H9 (cell line): Measurements from ENCODE around the gene GBGT1. TPM values are rescaled to one million over a fixed set of nuclear protein-coding genes. Genes with fewer than 3 reads are reported as not detected.

Experiments
- DNase-seq: peaks from one replicate; pipeline ENCODE4 v3.0.0-alpha.2; 2017
- H2AFZ ChIP-seq: one replicate; pipeline ENCODE4 v1.6.1; 2013; ENCODE audit warnings: mild to moderate bottlenecking, low read length, control low read depth, moderate library complexity
- H2AK5ac ChIP-seq: 2 replicates; pipeline ENCODE4 v1.6.1; 2013; ENCODE audit warnings: low read length, control low read depth, mixed read lengths; ENCODE audit not compliant: insufficient read length
- H2BK120ac ChIP-seq: one replicate; pipeline ENCODE4 v1.6.1; 2013; ENCODE audit warnings: low read depth, mild to moderate bottlenecking, low read length, control low read depth, inconsistent platforms; ENCODE audit not compliant: poor library complexity, severe bottlenecking
- H2BK12ac ChIP-seq: 2 replicates; pipeline ENCODE4 v1.6.1; 2013; ENCODE audit warnings: low read length, control low read depth, mixed read lengths, low read depth; ENCODE audit not compliant: insufficient read length
- H2BK15ac ChIP-seq: 2 replicates; pipeline ENCODE4 v1.6.1; 2013; ENCODE audit warnings: low read depth, low read length, control low read depth
- H2BK20ac ChIP-seq: one replicate; pipeline ENCODE4 v1.6.1; 2013; ENCODE audit warnings: low read depth, mild to moderate bottlenecking, low read length, control low read depth, inconsistent platforms; ENCODE audit not compliant: poor library complexity, severe bottlenecking
- H2BK5ac ChIP-seq: 2 replicates; pipeline ENCODE4 v1.6.1; 2013; ENCODE audit warnings: low read length, control low read depth, mixed read lengths; ENCODE audit not compliant: insufficient read length
- H3K14ac ChIP-seq: 2 replicates; pipeline ENCODE4 v1.6.1; 2013; ENCODE audit warnings: low read length, control low read depth; ENCODE audit not compliant: insufficient read depth
- H3K18ac ChIP-seq: 2 replicates; pipeline ENCODE4 v1.6.1; 2013; ENCODE audit warnings: low read depth, mild to moderate bottlenecking, mixed read lengths, low read length, control low read depth; ENCODE audit not compliant: insufficient read length
- H3K23ac ChIP-seq: 2 replicates; pipeline ENCODE4 v1.6.1; 2013; ENCODE audit warnings: low read length, control low read depth, mixed read lengths, low read depth; ENCODE audit not compliant: insufficient read length
- H3K23me2 ChIP-seq: 2 replicates; pipeline ENCODE4 v1.6.1; 2013; ENCODE audit warnings: low read depth, mild to moderate bottlenecking, mixed read lengths, low read length, control low read depth; ENCODE audit not compliant: insufficient read length, poor library complexity, severe bottlenecking
- H3K27ac ChIP-seq: 2 replicates; pipeline ENCODE4 v1.5.1; 2013; ENCODE audit warnings: low read length, control low read depth, mixed read lengths, low read depth; ENCODE audit not compliant: insufficient read length
- H3K27me3 ChIP-seq: 2 replicates; pipeline ENCODE4 v1.6.1; 2013; ENCODE audit warnings: low read length, control low read depth, inconsistent platforms; ENCODE audit not compliant: insufficient read depth
- H3K4ac ChIP-seq: 2 replicates; pipeline ENCODE4 v1.6.1; 2013; ENCODE audit warnings: low read depth, mild to moderate bottlenecking, control low read depth, inconsistent platforms, low read length, moderate library complexity
- H3K4me1 ChIP-seq: 2 replicates; pipeline ENCODE4 v1.6.1; 2013; ENCODE audit warnings: low read length, control low read depth, inconsistent platforms; ENCODE audit not compliant: insufficient read depth
- H3K4me2 ChIP-seq: 2 replicates; pipeline ENCODE4 v1.6.1; 2013; ENCODE audit warnings: low read length, control low read depth, mixed read lengths; ENCODE audit not compliant: insufficient read length, insufficient read depth
- H3K56ac ChIP-seq: 2 replicates; pipeline ENCODE4 v1.6.1; 2013; ENCODE audit warnings: low read depth, mild to moderate bottlenecking, mixed read lengths, low read length, control low read depth; ENCODE audit not compliant: insufficient read length
- H3K79me1 ChIP-seq: 2 replicates; pipeline ENCODE4 v1.6.1; 2013; ENCODE audit warnings: low read depth, mild to moderate bottlenecking, moderate library complexity, low read length, control low read depth, inconsistent platforms; ENCODE audit not compliant: insufficient read depth, poor library complexity, severe bottlenecking
- H3K79me2 ChIP-seq: 2 replicates; pipeline ENCODE4 v1.6.1; 2013; ENCODE audit warnings: low read length, control low read depth, inconsistent platforms; ENCODE audit not compliant: insufficient read depth
- H3K9ac ChIP-seq: 2 replicates; pipeline ENCODE4 v1.6.1; 2013; ENCODE audit warnings: low read length, control low read depth, mixed read lengths; ENCODE audit not compliant: insufficient read length; ENCODE audit errors: extremely low read depth
- H3K9me3 ChIP-seq: one replicate; pipeline ENCODE4 v1.6.1; 2013; ENCODE audit warnings: low read depth, low read length, inconsistent platforms; ENCODE audit not compliant: control insufficient read depth
- H3T11ph ChIP-seq: one replicate; pipeline ENCODE4 v1.6.1; 2013; ENCODE audit warnings: mild to moderate bottlenecking, low read length, control low read depth, inconsistent platforms
- H4K20me1 ChIP-seq: one replicate; pipeline ENCODE4 v1.6.1; 2013; ENCODE audit not compliant: control insufficient read depth, insufficient read length, insufficient read depth
- H4K5ac ChIP-seq: 2 replicates; pipeline ENCODE4 v1.6.1; 2013; ENCODE audit warnings: low read depth, mild to moderate bottlenecking, mixed read lengths, low read length, control low read depth; ENCODE audit not compliant: insufficient read length
- H4K8ac ChIP-seq: replicated peaks from 2 replicates; pipeline ENCODE4 v1.6.1; 2013; ENCODE audit warnings: low read length, control low read depth, mixed read lengths, low read depth; ENCODE audit not compliant: insufficient read length
- H4K91ac ChIP-seq: 2 replicates; pipeline ENCODE4 v1.6.1; 2013; ENCODE audit warnings: low read depth, mild to moderate bottlenecking, moderate library complexity, mixed read lengths, low read length, control low read depth; ENCODE audit not compliant: insufficient read length
- H3K27ac Mint-ChIP-seq, 3 experiments: 2 replicates in 2 of 3; 3 replicates in 1 of 3; pipeline ENCODE4 v1.8.0; 2020 to 2021; ENCODE audit warnings: mixed read lengths in 3 of 3, mild to moderate bottlenecking in 1 of 3, moderate library complexity in 1 of 3
- H3K27me3 Mint-ChIP-seq: 2 replicates; pipeline ENCODE4 v1.8.0; 2021; ENCODE audit warnings: low read depth, mild to moderate bottlenecking, moderate library complexity, mixed read lengths
- H3K36me3 Mint-ChIP-seq, 3 experiments: 2 replicates in 2 of 3; 3 replicates in 1 of 3; pipeline ENCODE4 v1.8.0; 2020 to 2021; ENCODE audit warnings: low read depth in 3 of 3, mixed read lengths in 3 of 3; ENCODE audit not compliant: insufficient read depth in 1 of 3
- H3K4me1 Mint-ChIP-seq, 2 experiments: 2 replicates each; pipeline ENCODE4 v1.8.0; 2020; ENCODE audit warnings: mixed read lengths in 2 of 2
- H3K4me3 Mint-ChIP-seq, 2 experiments: 2 replicates in 1 of 2; 3 replicates in 1 of 2; pipeline ENCODE4 v1.8.0; 2020 to 2021; ENCODE audit warnings: mild to moderate bottlenecking in 2 of 2, mixed read lengths in 2 of 2, moderate library complexity in 1 of 2
- H3K9me3 Mint-ChIP-seq, 2 experiments: 2 replicates in 1 of 2; 3 replicates in 1 of 2; pipeline ENCODE4 v1.8.0; 2020; ENCODE audit warnings: mild to moderate bottlenecking in 2 of 2, mixed read lengths in 2 of 2, moderate library complexity in 1 of 2
- WGBS: extraction: QIAGEN DNeasy Blood & Tissue Kit; methylation state at CpG from one replicate; pipeline ENCODE4 v1.1.7; 2013; ENCODE audit warnings: missing lambda C conversion rate, low lambda C conversion rate, mixed read lengths; ENCODE audit not compliant: insufficient read length; ENCODE audit errors: extremely low coverage; 5-methylcytosine and 5-hydroxymethylcytosine counted together
- total RNA-seq: library from RNA; stranded (reverse); gene quantifications from 2 replicates; pipeline ENCODE4 v1.2.1, GENCODE V29; 2021
- TF ChIP-seq, protein P1 (sequence below): fragments of 200-600 bp; sonication (generic); conservative IDR thresholded peaks from 3 replicates; pipeline ENCODE4 v1.8.0; 2021; ENCODE audit warnings: antibody characterized with exemption, mild to moderate bottlenecking

GBGT1 gene
- total RNA-seq, 1 experiment from 2014 or later, result 9.3 TPM

DNA sequence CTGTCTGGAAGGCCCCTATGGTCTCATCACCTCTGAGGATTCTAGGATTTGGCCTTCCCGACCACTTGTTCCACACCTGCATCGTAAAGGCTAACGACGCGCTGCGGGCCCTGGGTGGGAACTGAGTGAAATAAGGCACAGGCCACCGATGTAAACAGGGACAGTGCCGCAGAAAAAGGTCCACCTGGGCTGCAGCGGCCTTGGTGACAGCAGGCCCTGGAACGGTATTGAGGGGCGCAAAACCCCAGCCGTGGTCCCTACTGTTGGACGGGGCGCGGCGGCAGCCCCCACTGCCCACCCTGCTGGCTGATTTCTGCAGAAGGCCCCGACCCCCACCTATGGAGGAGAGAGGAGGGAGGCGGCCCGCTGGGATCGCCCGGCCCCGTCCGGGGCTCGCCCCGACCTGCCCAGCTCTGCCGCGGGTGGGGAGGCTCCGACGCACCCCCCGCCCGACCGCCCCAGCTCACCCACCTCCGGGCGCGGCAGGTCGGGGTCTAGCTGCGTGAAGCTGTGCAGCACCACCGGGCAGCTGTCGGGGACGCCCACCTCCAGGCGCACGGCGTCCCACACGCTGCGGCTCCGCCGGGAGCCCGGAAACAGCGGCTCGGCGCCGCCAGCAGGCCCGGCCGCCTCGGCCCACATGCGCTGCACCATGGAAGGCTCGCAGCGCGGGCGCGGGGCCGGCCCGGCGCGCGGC lies 43.1 kb downstream of the GBGT1 start:
- Histone ChIP-seq H4K91ac (no peak overlapping the region), H3K56ac (no peak overlapping the region), H3K4me2 (peak overlapping the region; percentile 58), H3K4ac (no peak overlapping the region), H3K27ac (no peak overlapping the region), H3K79me1 (no peaks in the 10 kb centered on the region), H3K23me2 (peaks cover 9% of the 10 kb centered on the region), H4K8ac (no peak overlapping the region), H3K14ac (peak overlapping the region; percentile 69), H3K9me3 (no peaks in the 10 kb centered on the region), H3K18ac (peak overlapping the region; percentile 46), H2BK120ac (no peak overlapping the region), H3K23ac (no peak overlapping the region), H3K79me2 (no peaks in the 10 kb centered on the region), H3K27me3 (peaks cover 8% of the 10 kb centered on the region; the same call in 1 of the 2 replicates), H4K5ac (no peak overlapping the region), H4K20me1 (peaks cover 8% of the 10 kb centered on the region), H2AFZ (no peak overlapping the region), H3K4me1 (peaks cover 3% of the 10 kb centered on the region; the same call in 1 of the 2 replicates), H3T11ph (no peak overlapping the region), H2BK5ac (no peak overlapping the region), H2BK15ac (no peak overlapping the region), H2BK12ac (no peak overlapping the region), H2AK5ac (no peak overlapping the region), H2BK20ac (no peak overlapping the region), H3K9ac (peak overlapping the region; percentile 15)
- Mint-ChIP-seq H3K36me3 (no peaks in the 10 kb centered on the region; a peak in 1 of 7 replicates), H3K9me3 (no peaks in the 10 kb centered on the region), H3K27me3 (peaks cover 53% of the 10 kb centered on the region), H3K27ac (no peak overlapping the region), H3K4me3 (peak overlapping the region; percentile 64 to 83), H3K4me1 (peaks cover 9 to 29% of the 10 kb centered on the region in 2 experiments)
- TF ChIP-seq, protein P1, sequence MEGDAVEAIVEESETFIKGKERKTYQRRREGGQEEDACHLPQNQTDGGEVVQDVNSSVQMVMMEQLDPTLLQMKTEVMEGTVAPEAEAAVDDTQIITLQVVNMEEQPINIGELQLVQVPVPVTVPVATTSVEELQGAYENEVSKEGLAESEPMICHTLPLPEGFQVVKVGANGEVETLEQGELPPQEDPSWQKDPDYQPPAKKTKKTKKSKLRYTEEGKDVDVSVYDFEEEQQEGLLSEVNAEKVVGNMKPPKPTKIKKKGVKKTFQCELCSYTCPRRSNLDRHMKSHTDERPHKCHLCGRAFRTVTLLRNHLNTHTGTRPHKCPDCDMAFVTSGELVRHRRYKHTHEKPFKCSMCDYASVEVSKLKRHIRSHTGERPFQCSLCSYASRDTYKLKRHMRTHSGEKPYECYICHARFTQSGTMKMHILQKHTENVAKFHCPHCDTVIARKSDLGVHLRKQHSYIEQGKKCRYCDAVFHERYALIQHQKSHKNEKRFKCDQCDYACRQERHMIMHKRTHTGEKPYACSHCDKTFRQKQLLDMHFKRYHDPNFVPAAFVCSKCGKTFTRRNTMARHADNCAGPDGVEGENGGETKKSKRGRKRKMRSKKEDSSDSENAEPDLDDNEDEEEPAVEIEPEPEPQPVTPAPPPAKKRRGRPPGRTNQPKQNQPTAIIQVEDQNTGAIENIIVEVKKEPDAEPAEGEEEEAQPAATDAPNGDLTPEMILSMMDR, result no peak
- WGBS, result no CpG with 5 or more reads among the region's 66 CpGs
- DNase-seq, result peak; percentile 43
